ENCODE results near the gene POU3F2.

POU3F2 gene

DNA sequence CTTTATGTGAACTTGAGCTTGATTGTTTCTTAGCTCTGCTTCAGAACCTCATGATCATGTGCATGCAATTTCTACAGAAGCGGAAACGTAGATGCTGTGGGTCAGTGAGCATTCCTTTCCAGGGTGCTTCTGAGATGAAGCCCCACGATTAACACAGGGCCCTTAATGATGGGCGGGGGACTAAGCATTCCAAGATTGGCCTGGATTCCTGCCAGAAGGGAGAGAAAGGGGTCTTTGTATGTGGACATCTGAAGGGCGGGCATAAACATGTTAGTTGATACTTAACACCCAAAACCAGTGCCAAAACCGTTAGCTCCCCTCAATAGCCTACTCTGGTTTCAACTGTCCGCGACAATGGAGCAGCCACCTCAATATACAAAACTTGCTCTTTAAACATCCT, 46.9 kb upstream of the POU3F2 start:
- POLR2A ChIA-PET = interaction anchor here (1.0 kb wide), 1 partner anchor 47 kb away, joined by 3 read pairs; the partner anchor contains the start of gene POU3F2
- H3K4me3 ChIP-seq (ENCODE audit: low read depth, low read length) = no peak overlapping the region
- H3K4me1 ChIP-seq (ENCODE audit: control insufficient read depth, insufficient read depth, low read length) = no peaks in the 10 kb centered on the region
- no peaks in the 10 kb centered on the region for H3K9me3 ChIP-seq (ENCODE audit: control insufficient read depth, insufficient read depth, low read depth, low read length)
- TF ChIP-seq ZNF488 (tag by site-specific recombination; IDR thresholded peaks at IDR 0.05) (no peak), AEBP2 (tag by site-specific recombination; IDR thresholded peaks at IDR 0.05; ENCODE audit: borderline replicate concordance) (no peak), ZNF707 (tag by site-specific recombination; IDR thresholded peaks at IDR 0.05) (no peak), ZNF175 (tag by site-specific recombination; IDR thresholded peaks at IDR 0.05) (no peak), ZNF280C (tag by site-specific recombination; IDR thresholded peaks at IDR 0.05) (no peak), SP3 (tag by site-specific recombination; IDR thresholded peaks at IDR 0.05) (no peak), BCL11A (tag by site-specific recombination; IDR thresholded peaks at IDR 0.05; ENCODE audit: low read depth) (no peak), ZNF433 (tag by site-specific recombination; IDR thresholded peaks at IDR 0.05; ENCODE audit: low read depth) (no peak), ZNF140 (tag by site-specific recombination; IDR thresholded peaks at IDR 0.05) (no peak), ZNF660 (tag by site-specific recombination; IDR thresholded peaks at IDR 0.05) (no peak), ATF2 (tag by site-specific recombination; IDR thresholded peaks at IDR 0.05; ENCODE audit: low read depth) (no peak), OVOL3 (tag by site-specific recombination; IDR thresholded peaks at IDR 0.05) (no peak), BCL11B (tag by site-specific recombination; IDR thresholded peaks at IDR 0.05; ENCODE audit: low read depth) (no peak), ZNF571 (tag by site-specific recombination; IDR thresholded peaks at IDR 0.05) (no peak), ZNF791 (tag by site-specific recombination; IDR thresholded peaks at IDR 0.05) (no peak), ZBTB10 (tag by site-specific recombination; IDR thresholded peaks at IDR 0.05) (no peak)
- TF ChIP-seq, protein P1, sequence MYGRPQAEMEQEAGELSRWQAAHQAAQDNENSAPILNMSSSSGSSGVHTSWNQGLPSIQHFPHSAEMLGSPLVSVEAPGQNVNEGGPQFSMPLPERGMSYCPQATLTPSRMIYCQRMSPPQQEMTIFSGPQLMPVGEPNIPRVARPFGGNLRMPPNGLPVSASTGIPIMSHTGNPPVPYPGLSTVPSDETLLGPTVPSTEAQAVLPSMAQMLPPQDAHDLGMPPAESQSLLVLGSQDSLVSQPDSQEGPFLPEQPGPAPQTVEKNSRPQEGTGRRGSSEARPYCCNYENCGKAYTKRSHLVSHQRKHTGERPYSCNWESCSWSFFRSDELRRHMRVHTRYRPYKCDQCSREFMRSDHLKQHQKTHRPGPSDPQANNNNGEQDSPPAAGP (tag by site-specific recombination; IDR thresholded peaks at IDR 0.05) = no peak
- H3K36me3 ChIP-seq (ENCODE audit: control insufficient read depth in 2 of 2, insufficient read depth in 1 of 2, low read length in 2 of 2) = no peaks in the 10 kb centered on the region
- no peak overlapping the region for H3K27ac ChIP-seq (ENCODE audit: extremely low read depth, low read depth, low read length)
- CTCF ChIA-PET = interaction anchor here (0.6 kb wide), 2 partner anchors 17 to 73 kb away, joined by 3 read pairs; no protein-coding TSS in a partner anchor
